Measurements from ENCODE around the gene ATL3. TPM values are rescaled to one million over a fixed set of nuclear protein-coding genes. Genes with fewer than 3 reads are reported as not detected.

ATL3 gene
- total RNA-seq, 1 experiment from 2014 or later, result 24.0 TPM

DNA sequence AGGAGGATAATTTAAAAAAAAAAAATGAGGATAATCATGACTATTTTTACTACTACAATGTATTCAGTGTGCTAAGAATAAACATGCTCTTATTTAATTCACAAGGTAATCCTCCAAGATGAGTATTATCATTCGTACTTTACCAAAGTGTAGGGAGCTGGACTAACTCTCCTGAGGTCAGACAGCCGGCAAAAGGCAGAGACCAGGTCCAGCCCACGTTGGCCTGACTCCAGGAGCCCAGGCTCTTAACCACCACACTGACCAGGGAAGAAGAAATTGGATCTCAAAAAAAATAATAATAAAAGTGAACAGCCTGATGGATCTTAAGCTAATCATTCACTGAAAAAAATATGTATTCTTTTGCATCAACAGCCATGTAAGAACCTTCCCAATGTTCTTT, 82.2 kb downstream of the ATL3 start:
- Histone ChIP-seq H4K8ac (replicated peaks; ENCODE audit: insufficient read length, low read depth, low read length) (no peak overlapping the region), H2BK20ac (ENCODE audit: low read depth, low read length, poor library complexity, severe bottlenecking) (no peak overlapping the region), H3K14ac (ENCODE audit: insufficient read depth, low read length) (no peak overlapping the region), H3K9ac (ENCODE audit: extremely low read depth, insufficient read length, low read length) (no peak overlapping the region), H4K5ac (ENCODE audit: insufficient read length, low read depth, low read length) (no peak overlapping the region), H3K4me2 (ENCODE audit: insufficient read depth, insufficient read length, low read length) (no peak overlapping the region), H2AK5ac (ENCODE audit: insufficient read length, low read length) (no peak overlapping the region), H3K79me2 (ENCODE audit: insufficient read depth, low read length) (no peaks in the 10 kb centered on the region), H2BK5ac (ENCODE audit: insufficient read length, low read length) (no peak overlapping the region), H3K18ac (ENCODE audit: insufficient read length, low read depth, low read length) (no peak overlapping the region), H3K23ac (ENCODE audit: insufficient read length, low read depth, low read length) (no peak overlapping the region), H3K4ac (ENCODE audit: low read depth, low read length) (no peak overlapping the region), H3K9me3 (ENCODE audit: control insufficient read depth, low read depth, low read length) (no peaks in the 10 kb centered on the region), H4K91ac (ENCODE audit: insufficient read length, low read depth, low read length) (no peak overlapping the region), H3K79me1 (ENCODE audit: insufficient read depth, low read depth, low read length, poor library complexity, severe bottlenecking) (no peaks in the 10 kb centered on the region), H2BK15ac (ENCODE audit: low read depth, low read length) (no peak overlapping the region), H2BK12ac (ENCODE audit: insufficient read length, low read depth, low read length) (no peak overlapping the region), H3K27me3 (ENCODE audit: insufficient read depth, low read length) (no peaks in the 10 kb centered on the region), H4K20me1 (ENCODE audit: control insufficient read depth, insufficient read depth, insufficient read length) (no peaks in the 10 kb centered on the region), H3K27ac (ENCODE audit: insufficient read length, low read depth, low read length) (no peak overlapping the region), H3K56ac (ENCODE audit: insufficient read length, low read depth, low read length) (no peak overlapping the region), H3K23me2 (ENCODE audit: insufficient read length, low read depth, low read length, poor library complexity, severe bottlenecking) (no peaks in the 10 kb centered on the region), H2BK120ac (ENCODE audit: low read depth, low read length, poor library complexity, severe bottlenecking) (no peak overlapping the region), H2AFZ (ENCODE audit: low read length) (no peak overlapping the region), H3K4me1 (ENCODE audit: insufficient read depth, low read length) (no peaks in the 10 kb centered on the region; the same call in 1 of the 2 replicates), H3T11ph (ENCODE audit: low read length) (no peak overlapping the region)
- no peak for DNase-seq
- Mint-ChIP-seq H3K4me1 (peaks cover 3 to 12% of the 10 kb centered on the region in 2 experiments; a peak in 3 of 4 replicates), H3K27me3 (ENCODE audit: low read depth) (no peaks in the 10 kb centered on the region), H3K36me3 (ENCODE audit: insufficient read depth in 1 of 3, low read depth in 3 of 3) (peaks cover 13 to 96% (median 82%) of the 10 kb centered on the region in 3 experiments), H3K27ac (peak overlapping the region in 1 of 3 experiments; percentile 54; a peak in 1 of 7 replicates), H3K9me3 (no peaks in the 10 kb centered on the region), H3K4me3 (no peak overlapping the region)
- WGBS (ENCODE audit: extremely low coverage, insufficient read length, low lambda C conversion rate), result no CpG with 5 or more reads among the region's 3 CpGs
- TF ChIP-seq, protein P1, sequence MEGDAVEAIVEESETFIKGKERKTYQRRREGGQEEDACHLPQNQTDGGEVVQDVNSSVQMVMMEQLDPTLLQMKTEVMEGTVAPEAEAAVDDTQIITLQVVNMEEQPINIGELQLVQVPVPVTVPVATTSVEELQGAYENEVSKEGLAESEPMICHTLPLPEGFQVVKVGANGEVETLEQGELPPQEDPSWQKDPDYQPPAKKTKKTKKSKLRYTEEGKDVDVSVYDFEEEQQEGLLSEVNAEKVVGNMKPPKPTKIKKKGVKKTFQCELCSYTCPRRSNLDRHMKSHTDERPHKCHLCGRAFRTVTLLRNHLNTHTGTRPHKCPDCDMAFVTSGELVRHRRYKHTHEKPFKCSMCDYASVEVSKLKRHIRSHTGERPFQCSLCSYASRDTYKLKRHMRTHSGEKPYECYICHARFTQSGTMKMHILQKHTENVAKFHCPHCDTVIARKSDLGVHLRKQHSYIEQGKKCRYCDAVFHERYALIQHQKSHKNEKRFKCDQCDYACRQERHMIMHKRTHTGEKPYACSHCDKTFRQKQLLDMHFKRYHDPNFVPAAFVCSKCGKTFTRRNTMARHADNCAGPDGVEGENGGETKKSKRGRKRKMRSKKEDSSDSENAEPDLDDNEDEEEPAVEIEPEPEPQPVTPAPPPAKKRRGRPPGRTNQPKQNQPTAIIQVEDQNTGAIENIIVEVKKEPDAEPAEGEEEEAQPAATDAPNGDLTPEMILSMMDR (conservative IDR thresholded peaks at IDR 0.05), result no peak

Measured in H9 (cell line).